ENCODE data around the gene GPR83.

- TF ChIP-seq CTCF (IDR thresholded peaks at IDR 0.05; ENCODE audit: insufficient read depth, low read depth, low read length) (no peak), EZH2 (IDR thresholded peaks at IDR 0.05; ENCODE audit: insufficient read depth, low read length) (no peak)
These were observed 59.0 kb downstream of the GPR83 start for GRCh38 chr11:94342250-94342649.
